Upper lobe of left lung (tissue), 4 donors: ENCODE data around the gene FAXC.

Experiments used
- CTCF ChIP-seq, 6 experiments: fragments of 450-650 bp in 4 of 6; fragments of 200-600 bp in 2 of 6; sonication (generic) in 2 of 6; IDR thresholded peaks; one replicate each; pipeline ENCODE4 v1.5.1; 2016 to 2019; ENCODE audit warnings: antibody characterized with exemption in 6 of 6
- POLR2A ChIP-seq, 4 donors: fragments of 450-650 bp; IDR thresholded peaks; one replicate each; pipeline ENCODE4 v1.5.1; 2016 to 2017; ENCODE audit warnings: antibody characterized with exemption in 4 of 4, mild to moderate bottlenecking in 2 of 4
- POLR2AphosphoS5 ChIP-seq, 2 donors: sonication (generic); formaldehyde crosslinking; IDR thresholded peaks; one replicate each; pipeline ENCODE4 v1.5.1; 2017; ENCODE audit warnings: antibody characterized with exemption in 2 of 2

- no peak for TF ChIP-seq CTCF (IDR thresholded peaks at IDR 0.05)
- no peak for TF ChIP-seq POLR2A (IDR thresholded peaks at IDR 0.05)
- TF ChIP-seq POLR2AphosphoS5 (IDR thresholded peaks at IDR 0.05) = no peak
These were observed 5.2 kb downstream of the FAXC start for GRCh38 chr6:99344289-99344688.
